ENCODE measurements around the gene DCP1B.

Gene DCP1B

GRCh38 chr12:2004113-2004929 lies at the start of gene DCP1B:
Gene DCP1B, minus strand, starts transcription at chr12:2004457. Its CDS starts 26 bp downstream, at chr12:2004431.
- DNase-seq (ENCODE audit: low read depth in 2 of 2): peak; percentile 94

- DNase-seq (ENCODE audit: low read depth in 2 of 2): no peak
Observed at GRCh38 chr12:2053691-2054090, 49.4 kb upstream of the DCP1B start.

- peak in 1 of 2 donors; percentile 18 for DNase-seq (ENCODE audit: low read depth in 2 of 2)
Observed at GRCh38 chr12:2052826-2053678, 48.8 kb upstream of the DCP1B start, which contains the start of gene CACNA1C. Gene CACNA1C, plus strand, starts transcription at chr12:2052987. Its CDS starts 576 bp downstream, at chr12:2053563.

- no peak for DNase-seq (ENCODE audit: low read depth in 2 of 2)
Observed at GRCh38 chr12:2051700-2052621, 47.7 kb upstream of the DCP1B start.

GRCh38 chr12:2049604-2050540 lies 45.6 kb upstream of the DCP1B start:
- DNase-seq (ENCODE audit: low read depth in 2 of 2): no peak

GRCh38 chr12:2047752-2048151 lies 43.5 kb upstream of the DCP1B start:
- no peak for DNase-seq (ENCODE audit: low read depth in 2 of 2)

GRCh38 chr12:2046957-2047356 lies 42.7 kb upstream of the DCP1B start:
- no peak for DNase-seq (ENCODE audit: low read depth in 2 of 2)

- DNase-seq (ENCODE audit: low read depth in 2 of 2): no peak
Observed at GRCh38 chr12:2044165-2044564, 39.9 kb upstream of the DCP1B start.

- DNase-seq (ENCODE audit: low read depth in 2 of 2): no peak
Observed at GRCh38 chr12:2043054-2043453, 38.8 kb upstream of the DCP1B start.

- no peak for DNase-seq (ENCODE audit: low read depth in 2 of 2)
Observed at GRCh38 chr12:2039034-2039433, 34.8 kb upstream of the DCP1B start.

GRCh38 chr12:2035431-2036055 lies 31.3 kb upstream of the DCP1B start:
- DNase-seq (ENCODE audit: low read depth in 2 of 2): no peak

- DNase-seq (ENCODE audit: low read depth in 2 of 2): peak; percentile 71 to 83
Observed at GRCh38 chr12:2034633-2035430, 30.6 kb upstream of the DCP1B start.

GRCh38 chr12:2032506-2032905 lies 28.2 kb upstream of the DCP1B start:
- DNase-seq (ENCODE audit: low read depth in 2 of 2): no peak

- no peak for DNase-seq (ENCODE audit: low read depth in 2 of 2)
Observed at GRCh38 chr12:2029851-2030250, 25.6 kb upstream of the DCP1B start.

GRCh38 chr12:2027351-2027750 lies 23.1 kb upstream of the DCP1B start:
- no peak for DNase-seq (ENCODE audit: low read depth in 2 of 2)

- no peak for DNase-seq (ENCODE audit: low read depth in 2 of 2)
Observed at GRCh38 chr12:2023365-2023764, 19.1 kb upstream of the DCP1B start.

GRCh38 chr12:2020511-2020910 lies 16.3 kb upstream of the DCP1B start:
- no peak for DNase-seq (ENCODE audit: low read depth in 2 of 2)

GRCh38 chr12:2019126-2019525 lies 14.9 kb upstream of the DCP1B start:
- DNase-seq (ENCODE audit: low read depth in 2 of 2): no peak

- no peak for DNase-seq (ENCODE audit: low read depth in 2 of 2)
Observed at GRCh38 chr12:2018391-2018790, 14.1 kb upstream of the DCP1B start.
